ENCODE results near the gene ANKRD24.
"Not testable (repeated sequence)": the region's sequence is repeated elsewhere in the genome, so short reads cannot be mapped to it uniquely, and the experiment has no call there.

ANKRD24 gene
- long read RNA-seq, partial matches to known transcripts = 1 of 2 reads
- long read RNA-seq, other reads (novel, unspliced or antisense) = 1 of 2 reads

- Histone ChIP-seq H3K4me3 (replicated peaks; ENCODE audit: insufficient read depth, low read length) (peak within 1 kb of the TSS; percentile 99), H3K27me3 (ENCODE audit: insufficient read depth, poor library complexity, severe bottlenecking) (no peaks in the 10 kb centered on the region), H3K27ac (replicated peaks) (peak within 1 kb of the TSS; percentile 76)
- peak; percentile 94 to 96 for DNase-seq (ENCODE audit: low read depth in 1 of 2, low spot score in 1 of 2)
- TF ChIP-seq GABPA (IDR thresholded peaks at IDR 0.05; ENCODE audit: low read depth) (peak; percentile 98), REST (IDR thresholded peaks at IDR 0.05; ENCODE audit: insufficient replicate concordance, low read depth) (no peak), SPI1 (IDR thresholded peaks at IDR 0.05; ENCODE audit: borderline replicate concordance, low read depth) (peak; percentile 46; the same call in 1 of the 2 replicates), POLR2AphosphoS5 (IDR thresholded peaks at IDR 0.05; ENCODE audit: low read depth) (peak; percentile 64), CTCF (IDR thresholded peaks at IDR 0.05; ENCODE audit: insufficient read depth, low read length) (no peak)
Measured at GRCh38 chr19:4182084-4182810, at the start of gene ANKRD24, which contains the start of gene SIRT6. ANKRD24 (plus strand) TSS chr19:4182689; CDS start chr19:4186426, 3,737 bp downstream. SIRT6 (minus strand) TSS chr19:4182563; CDS start chr19:4182539, 24 bp downstream.

- DNase-seq (ENCODE audit: low read depth in 1 of 2, low spot score in 1 of 2) = no peak
- Histone ChIP-seq H3K27me3 (ENCODE audit: insufficient read depth, poor library complexity, severe bottlenecking) (no peaks in the 10 kb centered on the region), H3K4me3 (replicated peaks; ENCODE audit: insufficient read depth, low read length) (no peak overlapping the region), H3K27ac (replicated peaks) (no peak overlapping the region)
- TF ChIP-seq GABPA (IDR thresholded peaks at IDR 0.05; ENCODE audit: low read depth) = no peak
- TF ChIP-seq CTCF (IDR thresholded peaks at IDR 0.05; ENCODE audit: insufficient read depth, low read length) = no peak
- no peak for TF ChIP-seq POLR2AphosphoS5 (IDR thresholded peaks at IDR 0.05; ENCODE audit: low read depth)
- TF ChIP-seq REST (IDR thresholded peaks at IDR 0.05; ENCODE audit: insufficient replicate concordance, low read depth) = no peak
- no peak for TF ChIP-seq SPI1 (IDR thresholded peaks at IDR 0.05; ENCODE audit: borderline replicate concordance, low read depth)
Measured at GRCh38 chr19:4134351-4134750, 48.1 kb upstream of the ANKRD24 start.

- not testable (repeated sequence) for H3K27ac ChIP-seq (replicated peaks); DNase-seq (ENCODE audit: low read depth in 1 of 2, low spot score in 1 of 2); H3K4me3 ChIP-seq (replicated peaks; ENCODE audit: insufficient read depth, low read length); H3K27me3 ChIP-seq (ENCODE audit: insufficient read depth, poor library complexity, severe bottlenecking)
Measured at GRCh38 chr19:4135386-4135785, 47.1 kb upstream of the ANKRD24 start.

- H3K27ac ChIP-seq (replicated peaks) = no peak overlapping the region
- no peaks in the 10 kb centered on the region for H3K27me3 ChIP-seq (ENCODE audit: insufficient read depth, poor library complexity, severe bottlenecking)
- no peak overlapping the region for H3K4me3 ChIP-seq (replicated peaks; ENCODE audit: insufficient read depth, low read length)
- no peak for DNase-seq (ENCODE audit: low read depth in 1 of 2, low spot score in 1 of 2)
- TF ChIP-seq SPI1 (IDR thresholded peaks at IDR 0.05; ENCODE audit: borderline replicate concordance, low read depth) (no peak), REST (IDR thresholded peaks at IDR 0.05; ENCODE audit: insufficient replicate concordance, low read depth) (no peak)
Measured at GRCh38 chr19:4136680-4137088, 45.8 kb upstream of the ANKRD24 start.

All from HL-60 (cell line).